H9 (cell line): ENCODE measurements around the gene RC3H1. TPM values are rescaled to one million over a fixed set of nuclear protein-coding genes. Genes with fewer than 3 reads are reported as not detected.

Experiments used
- DNase-seq: peaks from one replicate; pipeline ENCODE4 v3.0.0-alpha.2; 2017
- H2AFZ ChIP-seq: one replicate; pipeline ENCODE4 v1.6.1; 2013; ENCODE audit warnings: mild to moderate bottlenecking, low read length, control low read depth, moderate library complexity
- H2AK5ac ChIP-seq: 2 replicates; pipeline ENCODE4 v1.6.1; 2013; ENCODE audit warnings: low read length, control low read depth, mixed read lengths; ENCODE audit not compliant: insufficient read length
- H2BK120ac ChIP-seq: one replicate; pipeline ENCODE4 v1.6.1; 2013; ENCODE audit warnings: low read depth, mild to moderate bottlenecking, low read length, control low read depth, inconsistent platforms; ENCODE audit not compliant: poor library complexity, severe bottlenecking
- H2BK12ac ChIP-seq: 2 replicates; pipeline ENCODE4 v1.6.1; 2013; ENCODE audit warnings: low read length, control low read depth, mixed read lengths, low read depth; ENCODE audit not compliant: insufficient read length
- H2BK15ac ChIP-seq: 2 replicates; pipeline ENCODE4 v1.6.1; 2013; ENCODE audit warnings: low read depth, low read length, control low read depth
- H2BK20ac ChIP-seq: one replicate; pipeline ENCODE4 v1.6.1; 2013; ENCODE audit warnings: low read depth, mild to moderate bottlenecking, low read length, control low read depth, inconsistent platforms; ENCODE audit not compliant: poor library complexity, severe bottlenecking
- H2BK5ac ChIP-seq: 2 replicates; pipeline ENCODE4 v1.6.1; 2013; ENCODE audit warnings: low read length, control low read depth, mixed read lengths; ENCODE audit not compliant: insufficient read length
- H3K14ac ChIP-seq: 2 replicates; pipeline ENCODE4 v1.6.1; 2013; ENCODE audit warnings: low read length, control low read depth; ENCODE audit not compliant: insufficient read depth
- H3K18ac ChIP-seq: 2 replicates; pipeline ENCODE4 v1.6.1; 2013; ENCODE audit warnings: low read depth, mild to moderate bottlenecking, mixed read lengths, low read length, control low read depth; ENCODE audit not compliant: insufficient read length
- H3K23ac ChIP-seq: 2 replicates; pipeline ENCODE4 v1.6.1; 2013; ENCODE audit warnings: low read length, control low read depth, mixed read lengths, low read depth; ENCODE audit not compliant: insufficient read length
- H3K23me2 ChIP-seq: 2 replicates; pipeline ENCODE4 v1.6.1; 2013; ENCODE audit warnings: low read depth, mild to moderate bottlenecking, mixed read lengths, low read length, control low read depth; ENCODE audit not compliant: insufficient read length, poor library complexity, severe bottlenecking
- H3K27ac ChIP-seq: 2 replicates; pipeline ENCODE4 v1.5.1; 2013; ENCODE audit warnings: low read length, control low read depth, mixed read lengths, low read depth; ENCODE audit not compliant: insufficient read length
- H3K27me3 ChIP-seq: 2 replicates; pipeline ENCODE4 v1.6.1; 2013; ENCODE audit warnings: low read length, control low read depth, inconsistent platforms; ENCODE audit not compliant: insufficient read depth
- H3K4ac ChIP-seq: 2 replicates; pipeline ENCODE4 v1.6.1; 2013; ENCODE audit warnings: low read depth, mild to moderate bottlenecking, control low read depth, inconsistent platforms, low read length, moderate library complexity
- H3K4me1 ChIP-seq: 2 replicates; pipeline ENCODE4 v1.6.1; 2013; ENCODE audit warnings: low read length, control low read depth, inconsistent platforms; ENCODE audit not compliant: insufficient read depth
- H3K4me2 ChIP-seq: 2 replicates; pipeline ENCODE4 v1.6.1; 2013; ENCODE audit warnings: low read length, control low read depth, mixed read lengths; ENCODE audit not compliant: insufficient read length, insufficient read depth
- H3K56ac ChIP-seq: 2 replicates; pipeline ENCODE4 v1.6.1; 2013; ENCODE audit warnings: low read depth, mild to moderate bottlenecking, mixed read lengths, low read length, control low read depth; ENCODE audit not compliant: insufficient read length
- H3K79me1 ChIP-seq: 2 replicates; pipeline ENCODE4 v1.6.1; 2013; ENCODE audit warnings: low read depth, mild to moderate bottlenecking, moderate library complexity, low read length, control low read depth, inconsistent platforms; ENCODE audit not compliant: insufficient read depth, poor library complexity, severe bottlenecking
- H3K79me2 ChIP-seq: 2 replicates; pipeline ENCODE4 v1.6.1; 2013; ENCODE audit warnings: low read length, control low read depth, inconsistent platforms; ENCODE audit not compliant: insufficient read depth
- H3K9ac ChIP-seq: 2 replicates; pipeline ENCODE4 v1.6.1; 2013; ENCODE audit warnings: low read length, control low read depth, mixed read lengths; ENCODE audit not compliant: insufficient read length; ENCODE audit errors: extremely low read depth
- H3K9me3 ChIP-seq: one replicate; pipeline ENCODE4 v1.6.1; 2013; ENCODE audit warnings: low read depth, low read length, inconsistent platforms; ENCODE audit not compliant: control insufficient read depth
- H3T11ph ChIP-seq: one replicate; pipeline ENCODE4 v1.6.1; 2013; ENCODE audit warnings: mild to moderate bottlenecking, low read length, control low read depth, inconsistent platforms
- H4K20me1 ChIP-seq: one replicate; pipeline ENCODE4 v1.6.1; 2013; ENCODE audit not compliant: control insufficient read depth, insufficient read length, insufficient read depth
- H4K5ac ChIP-seq: 2 replicates; pipeline ENCODE4 v1.6.1; 2013; ENCODE audit warnings: low read depth, mild to moderate bottlenecking, mixed read lengths, low read length, control low read depth; ENCODE audit not compliant: insufficient read length
- H4K8ac ChIP-seq: replicated peaks from 2 replicates; pipeline ENCODE4 v1.6.1; 2013; ENCODE audit warnings: low read length, control low read depth, mixed read lengths, low read depth; ENCODE audit not compliant: insufficient read length
- H4K91ac ChIP-seq: 2 replicates; pipeline ENCODE4 v1.6.1; 2013; ENCODE audit warnings: low read depth, mild to moderate bottlenecking, moderate library complexity, mixed read lengths, low read length, control low read depth; ENCODE audit not compliant: insufficient read length
- H3K27ac Mint-ChIP-seq, 3 experiments: 2 replicates in 2 of 3; 3 replicates in 1 of 3; pipeline ENCODE4 v1.8.0; 2020 to 2021; ENCODE audit warnings: mixed read lengths in 3 of 3, mild to moderate bottlenecking in 1 of 3, moderate library complexity in 1 of 3
- H3K27me3 Mint-ChIP-seq: 2 replicates; pipeline ENCODE4 v1.8.0; 2021; ENCODE audit warnings: low read depth, mild to moderate bottlenecking, moderate library complexity, mixed read lengths
- H3K36me3 Mint-ChIP-seq, 3 experiments: 2 replicates in 2 of 3; 3 replicates in 1 of 3; pipeline ENCODE4 v1.8.0; 2020 to 2021; ENCODE audit warnings: low read depth in 3 of 3, mixed read lengths in 3 of 3; ENCODE audit not compliant: insufficient read depth in 1 of 3
- H3K4me1 Mint-ChIP-seq, 2 experiments: 2 replicates each; pipeline ENCODE4 v1.8.0; 2020; ENCODE audit warnings: mixed read lengths in 2 of 2
- H3K4me3 Mint-ChIP-seq, 2 experiments: 2 replicates in 1 of 2; 3 replicates in 1 of 2; pipeline ENCODE4 v1.8.0; 2020 to 2021; ENCODE audit warnings: mild to moderate bottlenecking in 2 of 2, mixed read lengths in 2 of 2, moderate library complexity in 1 of 2
- H3K9me3 Mint-ChIP-seq, 2 experiments: 2 replicates in 1 of 2; 3 replicates in 1 of 2; pipeline ENCODE4 v1.8.0; 2020; ENCODE audit warnings: mild to moderate bottlenecking in 2 of 2, mixed read lengths in 2 of 2, moderate library complexity in 1 of 2
- WGBS: extraction: QIAGEN DNeasy Blood & Tissue Kit; methylation state at CpG from one replicate; pipeline ENCODE4 v1.1.7; 2013; ENCODE audit warnings: missing lambda C conversion rate, low lambda C conversion rate, mixed read lengths; ENCODE audit not compliant: insufficient read length; ENCODE audit errors: extremely low coverage; 5-methylcytosine and 5-hydroxymethylcytosine counted together
- total RNA-seq: library from RNA; stranded (reverse); gene quantifications from 2 replicates; pipeline ENCODE4 v1.2.1, GENCODE V29; 2021
- TF ChIP-seq, protein P1 (sequence below): fragments of 200-600 bp; sonication (generic); conservative IDR thresholded peaks from 3 replicates; pipeline ENCODE4 v1.8.0; 2021; ENCODE audit warnings: antibody characterized with exemption, mild to moderate bottlenecking

The RC3H1 gene
- total RNA-seq, 1 experiment from 2014 or later: 36.1 TPM

DNA sequence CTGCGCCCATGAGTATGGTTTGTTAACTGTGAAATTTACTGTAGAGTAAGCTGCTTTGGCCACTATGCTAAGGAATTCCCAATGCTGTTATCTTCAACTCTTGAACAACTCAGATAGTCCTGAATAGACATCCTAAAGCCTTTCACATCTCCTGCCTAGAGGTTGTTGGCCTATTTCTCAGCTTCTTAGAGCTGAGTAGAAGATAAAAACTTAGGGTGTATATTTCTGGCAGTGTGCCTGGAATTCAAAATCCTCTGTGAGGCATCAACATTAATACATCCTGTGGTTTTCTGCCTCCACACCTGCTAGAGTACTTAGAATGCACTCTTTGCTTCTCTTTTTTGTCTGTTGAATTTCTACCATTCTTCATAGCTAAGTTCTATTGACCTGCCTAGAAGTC is 45.8 kb upstream of the RC3H1 start:
- Histone ChIP-seq H3K23ac (no peak overlapping the region), H3K27me3 (no peaks in the 10 kb centered on the region), H2BK120ac (no peak overlapping the region), H3K79me2 (no peaks in the 10 kb centered on the region), H3K4me2 (no peak overlapping the region), H3K27ac (no peak overlapping the region), H3K23me2 (no peaks in the 10 kb centered on the region), H2BK5ac (no peak overlapping the region), H2BK15ac (no peak overlapping the region), H3K14ac (no peak overlapping the region), H2AFZ (no peak overlapping the region), H3K56ac (no peak overlapping the region), H3K9me3 (no peaks in the 10 kb centered on the region), H2BK12ac (no peak overlapping the region), H3K79me1 (no peaks in the 10 kb centered on the region), H2AK5ac (no peak overlapping the region), H3K4me1 (no peaks in the 10 kb centered on the region), H3K9ac (no peak overlapping the region), H4K8ac (no peak overlapping the region), H4K5ac (no peak overlapping the region), H3K18ac (no peak overlapping the region), H4K91ac (no peak overlapping the region), H3K4ac (no peak overlapping the region), H2BK20ac (no peak overlapping the region), H3T11ph (no peak overlapping the region), H4K20me1 (no peaks in the 10 kb centered on the region)
- Mint-ChIP-seq H3K27ac (no peak overlapping the region), H3K4me1 (peaks cover 0 to 5% of the 10 kb centered on the region in 2 experiments; a peak in 1 of 4 replicates), H3K27me3 (no peaks in the 10 kb centered on the region), H3K36me3 (no peaks in the 10 kb centered on the region), H3K9me3 (no peaks in the 10 kb centered on the region), H3K4me3 (no peak overlapping the region)
- DNase-seq: no peak
- TF ChIP-seq, protein P1, sequence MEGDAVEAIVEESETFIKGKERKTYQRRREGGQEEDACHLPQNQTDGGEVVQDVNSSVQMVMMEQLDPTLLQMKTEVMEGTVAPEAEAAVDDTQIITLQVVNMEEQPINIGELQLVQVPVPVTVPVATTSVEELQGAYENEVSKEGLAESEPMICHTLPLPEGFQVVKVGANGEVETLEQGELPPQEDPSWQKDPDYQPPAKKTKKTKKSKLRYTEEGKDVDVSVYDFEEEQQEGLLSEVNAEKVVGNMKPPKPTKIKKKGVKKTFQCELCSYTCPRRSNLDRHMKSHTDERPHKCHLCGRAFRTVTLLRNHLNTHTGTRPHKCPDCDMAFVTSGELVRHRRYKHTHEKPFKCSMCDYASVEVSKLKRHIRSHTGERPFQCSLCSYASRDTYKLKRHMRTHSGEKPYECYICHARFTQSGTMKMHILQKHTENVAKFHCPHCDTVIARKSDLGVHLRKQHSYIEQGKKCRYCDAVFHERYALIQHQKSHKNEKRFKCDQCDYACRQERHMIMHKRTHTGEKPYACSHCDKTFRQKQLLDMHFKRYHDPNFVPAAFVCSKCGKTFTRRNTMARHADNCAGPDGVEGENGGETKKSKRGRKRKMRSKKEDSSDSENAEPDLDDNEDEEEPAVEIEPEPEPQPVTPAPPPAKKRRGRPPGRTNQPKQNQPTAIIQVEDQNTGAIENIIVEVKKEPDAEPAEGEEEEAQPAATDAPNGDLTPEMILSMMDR: no peak
- WGBS: no CpG with 5 or more reads among the region's 1 CpG
